GM23338 (cell line): ENCODE measurements around the gene ULK4. TPM values are rescaled to one million over a fixed set of nuclear protein-coding genes. Genes with fewer than 3 reads are reported as not detected.

ENCODE experiments used
- ATAC-seq: fragments of 200-7000 bp; cut with Tn5 transposase; 3 replicates; pipeline ENCODE4 v1.9.1; 2020
- DNase-seq: peaks from one replicate; pipeline ENCODE4 v3.0.0-alpha.2; 2015; ENCODE audit warnings: low spot score
- H2AFZ ChIP-seq: fragments of 200-600 bp; sonication (generic); 2 replicates; pipeline ENCODE4 v1.8.0; 2016; ENCODE audit warnings: antibody characterized with exemption, mild to moderate bottlenecking, moderate library complexity
- H3F3A ChIP-seq: fragments of 200-600 bp; sonication (generic); replicated peaks from 2 replicates; pipeline ENCODE4 v1.8.0; 2017; ENCODE audit warnings: antibody characterized with exemption, mixed run types, low read depth
- H3K27ac ChIP-seq: fragments of 200-600 bp; sonication (generic); 2 replicates; pipeline ENCODE4 v1.6.1; 2016; ENCODE audit warnings: low read depth
- H3K27me3 ChIP-seq: fragments of 200-600 bp; sonication (generic); 2 replicates; pipeline ENCODE4 v1.8.0; 2016; ENCODE audit warnings: mild to moderate bottlenecking, mixed run types, moderate library complexity; ENCODE audit not compliant: insufficient read depth
- H3K36me3 ChIP-seq: fragments of 200-600 bp; sonication (generic); 2 replicates; pipeline ENCODE4 v1.8.0; 2016; ENCODE audit warnings: mild to moderate bottlenecking; ENCODE audit not compliant: insufficient read depth
- H3K4me1 ChIP-seq: fragments of 200-600 bp; sonication (generic); 2 replicates; pipeline ENCODE4 v1.8.0; 2016; ENCODE audit warnings: mild to moderate bottlenecking, moderate library complexity; ENCODE audit not compliant: insufficient read depth
- H3K4me2 ChIP-seq: fragments of 200-600 bp; sonication (generic); 2 replicates; pipeline ENCODE4 v1.7.1; 2017; ENCODE audit warnings: mixed run types
- H3K4me3 ChIP-seq: fragments of 200-600 bp; sonication (generic); 2 replicates; pipeline ENCODE4 v1.6.1; 2016; ENCODE audit warnings: mixed run types
- H3K79me2 ChIP-seq: fragments of 200-600 bp; sonication (generic); replicated peaks from 2 replicates; pipeline ENCODE4 v1.8.0; 2017; ENCODE audit warnings: mild to moderate bottlenecking; ENCODE audit not compliant: insufficient read depth
- H3K9me2 ChIP-seq: fragments of 200-600 bp; sonication (generic); 2 replicates; pipeline ENCODE4 v1.8.0; 2017; ENCODE audit not compliant: insufficient read depth
- H4K20me1 ChIP-seq: fragments of 200-600 bp; sonication (generic); replicated peaks from 2 replicates; pipeline ENCODE4 v1.8.0; 2017; ENCODE audit warnings: mild to moderate bottlenecking; ENCODE audit not compliant: insufficient read depth
- H3K27ac Mint-ChIP-seq: 2 replicates; pipeline ENCODE4 v1.8.0; 2020; ENCODE audit warnings: inconsistent platforms, mild to moderate bottlenecking, moderate library complexity, mixed read lengths
- H3K27me3 Mint-ChIP-seq: 3 replicates; pipeline ENCODE4 v1.8.0; 2022; ENCODE audit warnings: low read depth, mild to moderate bottlenecking, moderate library complexity, mixed read lengths, inconsistent platforms; ENCODE audit not compliant: insufficient read depth, poor library complexity
- H3K36me3 Mint-ChIP-seq: 3 replicates; pipeline ENCODE4 v1.8.0; 2021; ENCODE audit warnings: low read depth, mild to moderate bottlenecking, inconsistent platforms, moderate library complexity, mixed read lengths
- H3K4me1 Mint-ChIP-seq: 3 replicates; pipeline ENCODE4 v1.8.0; 2020; ENCODE audit warnings: mild to moderate bottlenecking, inconsistent platforms, mixed read lengths
- H3K4me3 Mint-ChIP-seq: 3 replicates; pipeline ENCODE4 v1.8.0; 2021; ENCODE audit warnings: moderate library complexity, mild to moderate bottlenecking, inconsistent platforms, mixed read lengths
- H3K9me3 Mint-ChIP-seq: 3 replicates; pipeline ENCODE4 v1.8.0; 2020; ENCODE audit warnings: moderate library complexity, mild to moderate bottlenecking, inconsistent platforms, mixed read lengths
- EZH2 ChIP-seq: fragments of 200-600 bp; sonication (generic); IDR thresholded peaks from one replicate; pipeline ENCODE4 v1.8.0; 2017; ENCODE audit warnings: antibody characterized with exemption, mild to moderate bottlenecking, low read depth; ENCODE audit not compliant: unreplicated experiment
- EZH2phosphoT487 ChIP-seq: fragments of 200-600 bp; sonication (generic); IDR thresholded peaks from one replicate; pipeline ENCODE4 v1.8.1; 2018; ENCODE audit warnings: antibody characterized with exemption; ENCODE audit not compliant: unreplicated experiment
- ZNF114 ChIP-seq: fragments of 250-450 bp; sonication (Bioruptor Pico); IDR thresholded peaks from 2 replicates; pipeline ENCODE4 v1.5.0; 2020; ENCODE audit warnings: mild to moderate bottlenecking, moderate library complexity
- ZNF331 ChIP-seq: fragments of 250-450 bp; sonication (Bioruptor Pico); IDR thresholded peaks from 2 replicates; pipeline ENCODE4 v1.5.0; 2020; ENCODE audit warnings: low read depth, mild to moderate bottlenecking, moderate library complexity
- polyA plus RNA-seq: library from polyadenylated mRNA; unstranded; fragments of >200 nt; fragmentation: Nextera tagmentation; extraction: Ambion mirVana; gene quantifications from 2 replicates; pipeline ENCODE4 v1.2.1, GENCODE V29; 2016
- total RNA-seq: library from RNA; depleted of rRNA; stranded (reverse); fragments of >200 nt; shearing (Covaris generic); gene quantifications from 2 replicates; pipeline ENCODE4 v1.2.3, GENCODE V29; 2014
- TF ChIP-seq, protein P1 (sequence below): fragments of 250-450 bp; sonication (Bioruptor Pico); IDR thresholded peaks from 2 replicates; pipeline ENCODE4 v1.5.0; 2020; ENCODE audit warnings: mild to moderate bottlenecking, moderate library complexity
- TF ChIP-seq, protein P2 (sequence below): IDR thresholded peaks from 2 replicates; pipeline ENCODE4 v1.6.1; 2016; ENCODE audit warnings: antibody characterized with exemption

The ULK4 gene
- total and polyA plus RNA-seq, 2 experiments from 2014 or later = 20.8 to 41.4 TPM

DNA sequence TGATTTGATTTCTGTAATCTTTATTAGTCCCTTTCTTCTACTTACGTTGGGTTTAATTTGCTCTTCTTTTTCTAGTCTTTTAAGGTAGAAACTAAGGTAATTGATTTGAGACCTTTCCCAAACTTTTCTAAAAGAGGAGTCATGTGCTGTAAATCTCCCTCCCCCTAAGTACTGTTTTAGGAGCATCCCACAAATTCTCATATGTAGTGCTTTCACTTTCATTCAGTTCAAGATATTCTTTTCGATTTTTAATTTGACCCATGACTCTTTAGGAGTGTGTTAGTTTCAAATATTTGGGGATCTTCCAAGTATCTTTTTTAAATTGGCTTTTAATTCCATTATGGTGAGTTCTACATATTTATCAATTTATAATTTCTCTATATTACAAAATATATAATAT, 520.8 kb downstream of the ULK4 start:
- Mint-ChIP-seq H3K27me3 (no peaks in the 10 kb centered on the region), H3K4me3 (no peak overlapping the region), H3K36me3 (peaks cover 8% of the 10 kb centered on the region), H3K4me1 (peaks cover 20% of the 10 kb centered on the region), H3K27ac (no peak overlapping the region), H3K9me3 (peaks cover 7% of the 10 kb centered on the region; the same call in 2 of the 3 replicates)
- no peaks in the 10 kb centered on the region for H4K20me1 ChIP-seq
- H3K36me3 ChIP-seq = no peaks in the 10 kb centered on the region; the same call in 1 of the 2 replicates
- no peaks in the 10 kb centered on the region for H3K9me2 ChIP-seq
- ATAC-seq = no peak
- DNase-seq = no peak
- H3F3A ChIP-seq = no peaks in the 10 kb centered on the region
- H2AFZ ChIP-seq = no peak overlapping the region
- no peak overlapping the region for H3K27ac ChIP-seq
- no peaks in the 10 kb centered on the region for H3K79me2 ChIP-seq
- H3K27me3 ChIP-seq = no peaks in the 10 kb centered on the region
- TF ChIP-seq ZNF114 (CRISPR knock-in tag) (no peak), EZH2phosphoT487 (no peak), ZNF331 (no peak), EZH2 (no peak)
- TF ChIP-seq, protein P1, sequence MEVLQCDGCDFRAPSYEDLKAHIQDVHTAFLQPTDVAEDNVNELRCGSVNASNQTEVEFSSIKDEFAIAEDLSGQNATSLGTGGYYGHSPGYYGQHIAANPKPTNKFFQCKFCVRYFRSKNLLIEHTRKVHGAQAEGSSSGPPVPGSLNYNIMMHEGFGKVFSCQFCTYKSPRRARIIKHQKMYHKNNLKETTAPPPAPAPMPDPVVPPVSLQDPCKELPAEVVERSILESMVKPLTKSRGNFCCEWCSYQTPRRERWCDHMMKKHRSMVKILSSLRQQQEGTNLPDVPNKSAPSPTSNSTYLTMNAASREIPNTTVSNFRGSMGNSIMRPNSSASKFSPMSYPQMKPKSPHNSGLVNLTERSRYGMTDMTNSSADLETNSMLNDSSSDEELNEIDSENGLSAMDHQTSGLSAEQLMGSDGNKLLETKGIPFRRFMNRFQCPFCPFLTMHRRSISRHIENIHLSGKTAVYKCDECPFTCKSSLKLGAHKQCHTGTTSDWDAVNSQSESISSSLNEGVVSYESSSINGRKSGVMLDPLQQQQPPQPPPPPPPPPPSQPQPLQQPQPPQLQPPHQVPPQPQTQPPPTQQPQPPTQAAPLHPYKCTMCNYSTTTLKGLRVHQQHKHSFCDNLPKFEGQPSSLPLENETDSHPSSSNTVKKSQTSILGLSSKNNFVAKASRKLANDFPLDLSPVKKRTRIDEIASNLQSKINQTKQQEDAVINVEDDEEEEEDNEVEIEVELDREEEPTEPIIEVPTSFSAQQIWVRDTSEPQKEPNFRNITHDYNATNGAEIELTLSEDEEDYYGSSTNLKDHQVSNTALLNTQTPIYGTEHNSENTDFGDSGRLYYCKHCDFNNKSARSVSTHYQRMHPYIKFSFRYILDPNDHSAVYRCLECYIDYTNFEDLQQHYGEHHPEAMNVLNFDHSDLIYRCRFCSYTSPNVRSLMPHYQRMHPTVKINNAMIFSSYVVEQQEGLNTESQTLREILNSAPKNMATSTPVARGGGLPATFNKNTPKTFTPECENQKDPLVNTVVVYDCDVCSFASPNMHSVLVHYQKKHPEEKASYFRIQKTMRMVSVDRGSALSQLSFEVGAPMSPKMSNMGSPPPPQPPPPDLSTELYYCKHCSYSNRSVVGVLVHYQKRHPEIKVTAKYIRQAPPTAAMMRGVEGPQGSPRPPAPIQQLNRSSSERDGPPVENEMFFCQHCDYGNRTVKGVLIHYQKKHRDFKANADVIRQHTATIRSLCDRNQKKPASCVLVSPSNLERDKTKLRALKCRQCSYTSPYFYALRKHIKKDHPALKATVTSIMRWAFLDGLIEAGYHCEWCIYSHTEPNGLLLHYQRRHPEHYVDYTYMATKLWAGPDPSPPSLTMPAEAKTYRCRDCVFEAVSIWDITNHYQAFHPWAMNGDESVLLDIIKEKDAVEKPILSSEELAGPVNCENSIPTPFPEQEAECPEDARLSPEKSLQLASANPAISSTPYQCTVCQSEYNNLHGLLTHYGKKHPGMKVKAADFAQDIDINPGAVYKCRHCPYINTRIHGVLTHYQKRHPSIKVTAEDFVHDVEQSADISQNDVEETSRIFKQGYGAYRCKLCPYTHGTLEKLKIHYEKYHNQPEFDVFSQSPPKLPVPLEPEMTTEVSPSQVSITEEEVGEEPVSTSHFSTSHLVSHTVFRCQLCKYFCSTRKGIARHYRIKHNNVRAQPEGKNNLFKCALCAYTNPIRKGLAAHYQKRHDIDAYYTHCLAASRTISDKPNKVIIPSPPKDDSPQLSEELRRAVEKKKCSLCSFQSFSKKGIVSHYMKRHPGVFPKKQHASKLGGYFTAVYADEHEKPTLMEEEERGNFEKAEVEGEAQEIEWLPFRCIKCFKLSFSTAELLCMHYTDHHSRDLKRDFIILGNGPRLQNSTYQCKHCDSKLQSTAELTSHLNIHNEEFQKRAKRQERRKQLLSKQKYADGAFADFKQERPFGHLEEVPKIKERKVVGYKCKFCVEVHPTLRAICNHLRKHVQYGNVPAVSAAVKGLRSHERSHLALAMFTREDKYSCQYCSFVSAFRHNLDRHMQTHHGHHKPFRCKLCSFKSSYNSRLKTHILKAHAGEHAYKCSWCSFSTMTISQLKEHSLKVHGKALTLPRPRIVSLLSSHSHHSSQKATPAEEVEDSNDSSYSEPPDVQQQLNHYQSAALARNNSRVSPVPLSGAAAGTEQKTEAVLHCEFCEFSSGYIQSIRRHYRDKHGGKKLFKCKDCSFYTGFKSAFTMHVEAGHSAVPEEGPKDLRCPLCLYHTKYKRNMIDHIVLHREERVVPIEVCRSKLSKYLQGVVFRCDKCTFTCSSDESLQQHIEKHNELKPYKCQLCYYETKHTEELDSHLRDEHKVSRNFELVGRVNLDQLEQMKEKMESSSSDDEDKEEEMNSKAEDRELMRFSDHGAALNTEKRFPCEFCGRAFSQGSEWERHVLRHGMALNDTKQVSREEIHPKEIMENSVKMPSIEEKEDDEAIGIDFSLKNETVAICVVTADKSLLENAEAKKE (CRISPR knock-in tag) = no peak
- TF ChIP-seq, protein P2, sequence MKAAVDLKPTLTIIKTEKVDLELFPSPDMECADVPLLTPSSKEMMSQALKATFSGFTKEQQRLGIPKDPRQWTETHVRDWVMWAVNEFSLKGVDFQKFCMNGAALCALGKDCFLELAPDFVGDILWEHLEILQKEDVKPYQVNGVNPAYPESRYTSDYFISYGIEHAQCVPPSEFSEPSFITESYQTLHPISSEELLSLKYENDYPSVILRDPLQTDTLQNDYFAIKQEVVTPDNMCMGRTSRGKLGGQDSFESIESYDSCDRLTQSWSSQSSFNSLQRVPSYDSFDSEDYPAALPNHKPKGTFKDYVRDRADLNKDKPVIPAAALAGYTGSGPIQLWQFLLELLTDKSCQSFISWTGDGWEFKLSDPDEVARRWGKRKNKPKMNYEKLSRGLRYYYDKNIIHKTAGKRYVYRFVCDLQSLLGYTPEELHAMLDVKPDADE = no peak
- H3K4me1 ChIP-seq = peaks cover 13% of the 10 kb centered on the region
- no peak overlapping the region for H3K4me2 ChIP-seq
- no peak overlapping the region for H3K4me3 ChIP-seq
